Posterior cingulate gyrus (tissue), 11 donors: ENCODE data around the gene FHOD1.

Source experiments
- DNase-seq, 10 donors: peaks; one replicate each; pipeline versions ENCODE4 v3.0.0 to v3.0.0-alpha.2; 2020 to 2021; ENCODE audit warnings: mixed read lengths in 3 of 10
- intact Hi-C: fragments of 100-400 bp; cut with DNase I; formaldehyde crosslinking; loops from one replicate; pipeline ENCODE4 v1.15.1; 2023

The FHOD1 gene

GRCh38 chr16:67252609-67253497, 5.6 kb upstream of the FHOD1 start:
- DNase-seq, result peak in 4 of 10 donors; percentile 20 to 80 (median 63)
- intact Hi-C loops, result no loop called here

GRCh38 chr16:67250045-67250327, 2.7 kb upstream of the FHOD1 start:
- intact Hi-C loops, result no loop called here
- peak in 2 of 10 donors; percentile 46 to 53 for DNase-seq

GRCh38 chr16:67249178-67250044, 2.1 kb upstream of the FHOD1 start:
- intact Hi-C loops, result no loop called here
- DNase-seq, result peak in 2 of 10 donors; percentile 74

DNA sequence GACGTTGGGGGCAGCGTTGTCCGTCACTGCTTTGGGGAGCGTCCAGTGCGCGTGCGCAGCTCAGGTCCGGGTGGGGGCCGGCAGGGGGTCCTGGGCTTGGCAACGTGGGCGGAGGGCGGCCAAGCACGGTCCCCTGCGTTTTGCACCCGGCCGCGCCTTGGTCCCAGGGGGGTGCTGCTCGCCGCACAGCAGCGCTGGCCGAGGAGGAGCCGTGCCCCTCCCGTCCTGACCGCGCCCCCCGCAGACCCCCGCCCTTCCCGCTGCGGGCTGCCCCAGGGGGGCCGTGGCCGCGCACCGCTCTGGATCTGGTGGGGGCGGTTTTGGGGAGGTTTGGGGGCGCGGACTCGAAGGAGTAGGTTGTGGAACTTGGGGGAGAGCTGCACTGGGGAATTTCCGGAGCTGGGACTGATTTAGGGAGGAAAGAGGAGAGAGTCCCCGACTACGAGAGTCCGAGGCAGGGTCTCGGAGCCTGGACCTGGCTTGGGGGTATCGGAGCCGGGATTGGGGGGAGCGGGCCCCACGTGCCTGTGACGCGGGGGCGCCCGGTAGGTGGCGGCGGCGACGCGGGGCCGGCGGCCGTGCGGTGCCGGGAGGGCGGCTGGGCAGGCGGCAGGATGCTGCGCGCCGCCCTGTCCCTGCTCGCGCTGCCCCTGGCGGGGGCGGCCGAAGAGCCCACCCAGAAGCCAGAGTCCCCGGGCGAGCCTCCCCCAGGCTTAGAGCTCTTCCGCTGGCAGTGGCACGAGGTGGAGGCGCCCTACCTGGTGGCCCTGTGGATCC, 1.3 kb upstream of the FHOD1 start, which contains the start of gene SLC9A5:
SLC9A5 (plus strand) TSS at position 579 of the 777 bp plus-strand sequence; CDS start at position 615, 36 bp downstream.
- DNase-seq, result peak in 5 of 10 donors; percentile 27 to 87 (median 82)
- intact Hi-C loops, result no loop called here

DNA sequence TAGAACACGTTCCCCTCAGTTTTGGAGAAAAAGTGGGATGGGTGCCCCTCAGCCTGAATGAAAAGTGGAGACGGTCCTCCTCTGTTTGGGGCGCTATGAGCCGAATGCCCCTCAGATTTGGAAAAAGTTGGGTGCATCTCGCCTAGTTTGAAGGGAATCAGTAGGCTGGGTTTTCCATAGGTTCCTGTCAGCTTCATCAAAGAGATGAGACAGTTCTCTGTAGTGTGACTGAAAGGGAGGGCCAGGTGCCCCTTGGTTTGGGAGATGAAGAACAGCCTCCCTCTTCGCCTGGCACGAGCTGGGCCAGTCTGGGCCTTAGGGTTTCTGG, 756 bp upstream of the FHOD1 start:
- intact Hi-C loops, result no loop called here
- DNase-seq, result no peak

DNA sequence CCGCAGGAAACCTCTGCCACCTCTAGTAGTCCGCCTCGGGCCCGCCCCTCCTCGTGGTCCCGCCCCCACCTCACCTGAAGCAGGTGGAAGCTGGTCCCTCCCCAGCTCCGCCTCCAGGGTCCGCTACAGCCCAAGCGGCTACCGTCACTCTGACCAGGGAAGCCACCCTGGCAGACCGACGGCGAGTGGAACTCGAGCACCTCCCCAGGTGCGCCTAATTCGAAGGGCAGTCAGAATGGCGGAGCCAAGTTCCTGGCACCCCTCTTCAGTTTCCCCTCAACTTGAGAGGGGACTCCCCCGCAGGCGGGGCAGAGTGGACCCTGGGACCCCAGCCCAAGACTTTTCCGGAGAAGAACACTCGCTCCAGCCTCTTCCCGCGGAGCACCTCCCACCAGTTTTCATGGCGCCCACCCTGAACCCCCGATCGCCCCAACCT, 507 bp downstream of the FHOD1 start:
- intact Hi-C loops, result no loop called here
- peak in 2 of 10 donors; percentile 80 to 81 for DNase-seq

DNA sequence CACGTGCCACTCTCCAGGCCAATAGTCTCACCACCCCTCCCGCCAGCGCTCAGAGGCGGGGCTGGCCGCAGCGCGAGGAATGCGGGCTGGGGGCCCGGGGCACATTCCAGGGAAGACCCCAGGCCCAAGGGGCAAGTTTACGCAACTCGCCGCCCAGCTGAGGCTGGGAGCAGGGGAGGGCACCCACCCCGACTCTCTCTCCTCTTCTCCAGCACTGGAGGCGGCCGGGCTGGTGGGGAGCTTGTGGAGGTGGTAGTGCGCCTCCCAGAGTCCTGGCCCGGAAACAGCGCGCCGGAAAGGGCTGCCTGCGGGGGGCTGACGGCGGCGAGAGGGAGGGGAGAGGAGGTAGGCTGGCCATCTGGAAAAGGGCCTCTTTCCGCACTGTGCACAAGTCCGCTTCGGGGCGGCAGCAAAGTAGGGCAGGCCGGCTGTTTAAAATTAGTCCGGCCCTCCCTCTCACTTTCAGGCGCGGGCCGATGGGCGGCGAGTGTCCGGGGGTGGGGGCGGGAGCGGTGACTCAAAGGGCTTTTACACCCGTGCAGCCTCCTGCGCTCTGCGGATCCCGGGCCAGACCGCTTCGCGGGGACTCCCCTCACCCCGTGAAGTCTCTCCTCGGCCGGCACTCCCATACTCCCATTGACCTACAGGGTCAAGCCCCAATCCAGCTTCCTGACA, 1.1 kb downstream of the FHOD1 start:
- peak; percentile 44 to 92 (median 58) for DNase-seq
- intact Hi-C loops, result no loop called here

DNA sequence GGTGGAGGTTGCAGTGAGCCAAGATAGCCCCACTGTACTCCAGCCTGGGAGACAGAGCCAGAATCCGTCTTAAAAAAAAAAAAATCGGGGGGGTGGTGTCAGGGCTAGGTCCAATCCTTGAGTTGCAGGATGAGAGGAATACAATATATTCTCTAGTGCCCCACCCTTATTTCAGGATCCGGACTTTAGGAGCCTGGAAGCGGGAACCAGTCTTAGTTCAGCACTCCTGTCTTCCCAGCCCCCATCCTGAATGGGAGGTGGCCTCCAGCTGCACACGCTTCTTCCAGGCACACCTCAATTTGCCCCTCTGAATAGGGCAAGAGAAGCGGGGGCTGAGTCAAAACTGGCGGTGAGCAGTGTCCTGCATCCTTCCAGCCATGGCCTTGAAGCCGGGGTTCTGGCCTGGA, 1.6 kb downstream of the FHOD1 start:
- intact Hi-C loops, result no loop called here
- peak in 1 of 10 donors; percentile 1 for DNase-seq

DNA sequence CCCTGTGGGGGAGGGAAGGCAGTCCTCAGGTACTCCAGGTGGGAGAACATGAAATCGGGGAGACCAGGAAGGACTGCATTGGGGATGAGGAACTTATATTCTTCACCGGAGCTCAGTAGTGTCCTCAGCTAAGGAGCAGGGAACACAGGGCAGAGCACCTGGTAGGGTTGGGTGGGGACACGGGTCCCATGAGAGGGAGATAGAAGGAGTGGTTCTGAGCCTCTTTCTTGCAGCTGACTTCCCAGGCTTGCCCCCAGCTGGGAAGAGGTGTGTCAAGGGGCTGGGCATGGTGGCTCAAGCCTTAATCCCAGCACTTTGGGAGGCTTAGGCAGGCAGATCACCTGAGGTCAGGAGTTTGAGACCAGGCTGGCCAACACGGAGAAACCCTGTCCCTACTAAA, 2.1 kb downstream of the FHOD1 start:
- intact Hi-C loops, result no loop called here
- DNase-seq, result peak in 3 of 10 donors; percentile 12 to 47 (median 35)

GRCh38 chr16:67244387-67245185, 2.7 kb downstream of the FHOD1 start:
- intact Hi-C loops, result no loop called here

DNA sequence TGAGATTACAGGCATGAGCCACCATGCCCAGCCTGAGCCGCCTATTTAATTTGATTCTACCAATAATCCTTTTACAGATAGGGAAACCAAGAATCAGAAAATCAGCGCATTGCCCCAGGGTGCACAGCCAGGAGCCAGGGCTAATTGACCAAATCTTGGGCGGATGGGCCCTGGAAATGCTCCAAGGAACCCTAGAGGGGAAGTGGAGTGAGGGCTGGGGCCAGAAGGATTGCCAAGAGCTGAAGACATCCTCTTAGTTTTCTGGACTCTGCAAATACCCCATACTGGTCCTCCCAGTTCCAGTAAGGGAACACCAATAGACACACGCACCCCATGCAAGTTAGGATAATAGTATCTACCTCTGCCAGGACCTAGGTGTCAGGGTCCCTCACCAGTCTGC, 3.8 kb downstream of the FHOD1 start:
- intact Hi-C loops, result no loop called here
- DNase-seq, result peak in 3 of 10 donors; percentile 45 to 70 (median 47)

More at GRCh38 chr16:67244387-67245185, 2.7 kb downstream of the FHOD1 start:
- peak in 6 of 10 donors; percentile 26 to 88 (median 54) for DNase-seq

DNA sequence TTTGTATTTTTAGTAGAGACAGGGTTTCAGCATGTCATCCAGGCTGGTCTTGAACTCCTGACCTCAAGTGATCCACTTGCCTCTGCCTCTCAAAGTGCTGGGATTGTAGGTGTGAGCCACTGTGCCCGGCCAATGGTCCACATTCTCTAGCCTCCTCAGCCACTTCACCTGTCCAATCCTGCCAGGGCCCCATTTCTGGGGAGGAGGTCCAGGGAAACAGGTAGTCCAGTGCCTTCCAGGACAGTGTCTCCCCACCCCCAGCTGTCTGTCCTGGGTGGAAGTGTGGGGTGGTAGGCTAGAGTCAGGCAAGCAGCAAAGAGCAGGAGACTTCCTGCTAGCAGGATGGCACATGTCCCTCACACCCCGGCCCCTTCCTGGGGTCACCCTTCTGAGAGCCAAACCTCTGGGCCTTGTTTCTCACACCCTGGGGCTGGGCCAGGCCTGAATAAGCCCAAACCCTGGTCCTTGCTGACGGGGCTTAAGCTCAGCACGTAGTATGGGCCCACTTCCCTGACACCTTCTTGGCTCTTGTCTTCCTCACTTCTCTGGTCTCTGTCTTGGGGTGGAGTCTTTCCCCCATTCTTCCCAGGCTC, 5.0 kb downstream of the FHOD1 start:
- intact Hi-C loops, result no loop called here
- DNase-seq, result peak in 3 of 10 donors; percentile 24 to 73 (median 45)

DNA sequence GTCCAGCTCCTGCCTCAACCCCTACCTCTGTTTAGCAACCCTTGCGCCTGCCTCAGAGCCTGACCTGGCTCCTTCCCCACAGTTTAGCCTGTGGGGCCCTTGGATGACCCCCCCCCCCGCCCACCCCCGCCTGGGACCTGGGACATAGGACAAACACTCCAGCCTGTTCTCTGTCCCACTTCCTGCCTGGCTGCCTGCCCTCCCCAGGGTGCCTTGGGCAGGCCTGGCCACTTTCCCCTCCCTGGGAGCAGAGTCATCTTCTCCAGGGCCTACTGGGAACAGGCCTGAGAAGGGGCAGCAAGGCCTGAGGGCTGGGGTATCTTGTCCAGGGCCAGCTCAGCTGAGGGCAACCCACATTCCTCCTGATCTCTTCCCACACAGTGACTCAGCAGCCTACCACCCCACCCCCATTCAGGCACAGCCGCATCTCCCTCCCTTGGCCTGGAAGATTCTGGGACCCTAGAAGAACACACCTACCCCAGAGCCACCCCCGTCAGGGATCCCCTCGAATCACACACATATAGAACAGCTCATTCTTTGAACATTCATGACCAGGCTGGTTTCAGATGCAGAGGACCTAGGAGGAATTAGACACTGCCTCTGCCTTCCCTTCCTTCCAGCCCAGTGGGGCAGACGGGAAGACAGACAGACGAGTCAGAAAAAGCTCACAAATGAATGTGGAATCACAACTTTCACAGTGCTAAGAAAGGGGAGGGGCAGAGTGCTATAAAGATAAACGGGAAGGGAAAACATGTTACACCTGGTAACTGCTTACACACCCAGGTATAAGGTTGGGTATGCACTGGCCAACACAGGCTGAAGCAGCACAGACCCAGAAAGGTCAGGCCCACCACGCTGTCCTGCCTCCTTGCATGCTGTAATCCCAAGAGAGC, 6.0 kb downstream of the FHOD1 start:
- peak in 3 of 10 donors; percentile 70 to 77 (median 71) for DNase-seq
- intact Hi-C loops, result no loop called here

GRCh38 chr16:67240506-67240905, 6.8 kb downstream of the FHOD1 start:
- peak in 3 of 10 donors; percentile 0 to 41 (median 36) for DNase-seq
- intact Hi-C loops, result no loop called here

DNA sequence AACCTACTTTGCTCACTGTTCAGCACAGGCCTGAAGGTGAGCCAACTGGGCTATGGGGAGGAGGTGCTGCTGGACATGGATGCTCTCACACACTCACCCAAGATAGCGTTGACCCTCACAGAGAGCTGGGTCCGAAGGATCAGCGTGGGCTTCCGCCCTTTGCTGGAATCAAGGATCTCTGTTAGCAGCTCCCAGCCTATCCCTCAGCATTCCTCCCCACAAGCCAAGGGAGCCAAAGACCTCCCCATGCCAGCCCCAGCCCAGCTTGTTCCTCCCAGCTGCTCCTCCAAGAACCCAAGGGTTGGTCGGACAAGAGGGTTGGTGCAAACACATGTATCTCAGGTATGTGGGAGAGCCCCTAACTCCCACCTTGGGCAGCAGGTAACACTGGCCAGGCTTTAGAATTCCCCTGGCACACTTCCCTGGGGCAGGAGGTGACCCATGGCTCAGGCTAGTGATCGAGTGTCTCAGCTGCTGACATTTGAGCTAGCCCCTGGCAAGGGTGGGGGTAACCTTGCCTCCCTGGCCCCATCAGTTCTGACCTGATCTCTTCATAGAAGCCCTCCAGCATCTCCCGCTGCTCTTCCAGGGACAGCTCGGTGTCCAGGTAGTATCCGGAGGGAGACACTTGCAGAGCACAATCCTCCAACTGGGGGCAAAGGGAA, 8.3 kb downstream of the FHOD1 start:
- DNase-seq, result peak in 3 of 10 donors; percentile 42 to 66 (median 50)
- intact Hi-C loops, result no loop called here

GRCh38 chr16:67238278-67238575, 9.1 kb downstream of the FHOD1 start:
- peak in 1 of 10 donors; percentile 39 for DNase-seq
- intact Hi-C loops, result no loop called here
